GM18858 (cell line): ENCODE data around the gene SPATS2L.

Source experiments
- ATAC-seq: cut with Tn5 transposase; IDR thresholded peaks from one replicate; pipeline ENCODE4 v1.9.1; 2021; ENCODE audit not compliant: unreplicated experiment

The SPATS2L gene

DNA sequence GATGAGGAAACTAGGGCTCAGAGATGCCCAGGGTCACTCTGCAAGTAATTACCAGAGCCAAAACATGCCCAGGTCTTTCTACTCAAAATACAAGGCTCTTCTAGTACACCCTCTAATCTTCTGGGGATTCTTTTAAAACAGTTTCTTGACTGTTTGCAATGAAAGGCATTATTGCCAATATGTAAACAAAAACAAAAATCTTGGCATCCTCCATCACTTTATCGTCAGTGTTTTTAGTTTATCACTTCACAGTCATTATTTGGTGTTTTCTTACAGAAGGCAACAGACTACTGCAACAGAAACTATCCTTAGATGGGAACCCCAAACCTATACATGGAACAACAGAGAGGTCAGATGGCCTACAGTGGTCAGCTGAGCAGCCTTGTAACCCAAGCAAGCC is 132.4 kb downstream of the SPATS2L start:
- ATAC-seq: no peak

DNA sequence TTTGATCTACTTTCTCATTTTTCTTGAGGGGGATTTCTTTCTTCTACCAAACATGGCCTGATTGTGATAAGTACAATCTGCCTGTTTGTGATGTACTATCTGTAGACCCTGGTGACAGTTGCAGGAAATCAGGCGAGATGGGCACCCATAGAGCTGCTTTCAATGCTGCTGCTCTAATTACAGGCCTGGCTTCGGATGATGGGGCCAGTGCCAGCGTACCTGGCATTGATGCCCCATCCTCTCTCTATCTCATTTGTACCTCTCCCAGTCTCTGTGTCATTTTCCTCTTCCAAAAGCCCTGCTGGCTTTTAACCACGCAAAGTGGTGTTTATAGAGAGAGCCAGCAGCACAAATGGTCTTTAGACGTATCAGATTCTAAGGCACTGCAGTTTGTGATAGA is 133.5 kb downstream of the SPATS2L start:
- no peak for ATAC-seq

DNA sequence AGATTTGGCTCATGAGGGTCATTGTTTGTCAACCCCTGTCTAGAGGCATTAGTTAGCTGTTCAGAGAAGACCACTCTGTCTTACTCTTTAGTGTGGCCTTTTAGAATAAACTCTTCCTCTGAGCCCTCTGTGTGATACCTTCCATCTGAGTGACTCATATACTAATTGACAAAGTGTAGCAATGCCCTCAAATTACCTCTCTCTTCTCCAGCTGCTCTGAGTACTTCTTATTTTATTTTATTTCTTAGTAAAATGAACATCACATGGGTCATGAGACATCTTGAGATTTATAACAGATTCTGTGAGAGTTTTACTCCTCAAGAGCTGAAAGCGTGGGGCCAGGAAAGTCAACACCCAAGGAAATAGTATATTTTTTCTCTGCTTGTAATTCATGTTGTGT is 136.0 kb downstream of the SPATS2L start:
- no peak for ATAC-seq

DNA sequence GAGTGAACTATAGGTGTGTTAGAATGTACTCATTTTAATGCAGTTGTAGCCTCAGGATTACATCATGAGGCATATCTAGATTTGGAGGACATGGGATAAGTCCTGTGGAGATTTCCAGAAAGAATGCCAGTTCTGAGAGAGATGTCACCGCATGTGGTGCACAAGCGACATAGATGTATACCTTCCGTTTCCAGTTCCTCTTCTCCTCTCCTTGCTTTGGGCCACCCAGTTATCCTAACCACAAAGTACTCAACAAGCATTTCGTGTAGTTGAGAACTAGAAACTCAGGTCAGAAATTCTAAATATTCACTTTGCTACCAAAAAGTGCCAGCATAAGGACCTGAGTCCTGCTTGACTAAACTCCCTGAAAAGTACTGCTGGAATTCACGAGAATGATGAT is 136.9 kb downstream of the SPATS2L start:
- no peak for ATAC-seq

DNA sequence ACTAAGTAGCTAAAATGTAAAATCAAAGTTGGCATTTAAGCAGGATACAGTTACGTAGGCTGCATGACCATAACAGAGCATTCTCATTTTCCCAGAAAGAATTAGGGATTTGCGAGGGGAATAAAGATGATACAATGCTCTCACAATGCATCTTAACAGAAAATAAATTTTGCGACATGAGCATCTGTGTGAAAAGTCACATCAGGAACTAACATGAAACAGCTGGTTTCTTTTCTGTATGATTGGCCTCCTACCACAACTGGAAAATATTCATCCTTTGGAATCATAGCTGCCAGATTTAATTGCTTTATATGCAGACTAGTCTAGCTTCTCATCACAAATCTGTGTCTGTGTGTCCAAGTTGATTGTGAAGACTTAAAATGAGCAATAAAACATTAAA is 137.4 kb downstream of the SPATS2L start:
- no peak for ATAC-seq

DNA sequence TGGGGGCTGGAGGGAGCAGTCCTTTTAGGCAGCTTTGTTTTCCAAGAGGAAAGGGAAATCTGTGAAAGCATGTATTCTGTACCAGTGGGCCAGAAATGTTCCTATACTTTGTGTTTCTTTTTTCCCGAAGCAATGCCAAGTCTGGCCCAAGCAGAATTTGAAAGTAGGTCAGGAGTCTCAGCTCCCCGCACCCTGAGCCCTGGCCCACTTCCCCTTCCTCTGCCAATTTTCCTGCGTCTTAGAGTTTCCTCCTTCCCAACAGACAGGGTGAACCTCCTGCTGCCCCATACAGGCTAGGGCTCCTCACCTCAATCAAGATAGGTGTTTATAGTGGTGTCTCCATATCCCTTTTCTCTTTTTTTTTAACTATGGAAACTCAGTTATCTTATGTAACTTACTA is 138.0 kb downstream of the SPATS2L start:
- ATAC-seq: no peak

DNA sequence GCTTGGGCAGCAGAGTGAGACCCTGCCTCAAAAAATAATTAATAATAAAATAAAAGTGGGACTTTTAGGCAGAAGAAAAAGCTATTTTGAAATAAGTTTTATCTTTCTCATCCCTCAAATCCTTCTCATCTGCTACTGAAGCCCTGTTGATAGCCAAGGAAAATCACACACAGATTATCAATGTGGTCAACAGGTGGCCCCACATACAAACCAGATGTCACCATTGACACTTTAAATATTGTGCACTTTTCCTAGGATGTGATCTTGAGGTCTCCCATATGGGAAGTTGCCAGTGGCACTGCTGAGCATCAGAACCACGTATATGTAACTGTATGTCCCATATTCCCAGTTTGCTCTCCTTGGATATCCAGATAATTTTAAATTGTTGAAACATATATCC is 138.8 kb downstream of the SPATS2L start:
- ATAC-seq: no peak

DNA sequence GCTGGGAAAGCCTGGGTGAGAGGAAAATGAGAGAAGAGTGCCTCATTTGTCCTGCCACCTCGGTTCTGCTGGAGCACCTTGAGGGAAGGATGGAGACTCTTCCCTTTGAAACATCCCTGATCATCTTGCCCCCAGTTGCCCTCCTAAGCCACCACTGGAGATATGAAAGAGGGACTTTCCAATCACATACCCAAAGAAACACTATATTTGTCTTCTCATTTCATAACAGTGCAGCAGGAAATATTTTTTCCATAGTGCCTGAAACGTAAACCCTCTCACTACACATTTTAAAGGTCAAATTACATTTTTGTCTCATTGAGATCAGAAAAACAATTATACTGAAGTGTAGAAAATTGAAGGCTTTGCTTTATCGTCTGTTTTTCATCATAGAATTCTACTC is 140.1 kb downstream of the SPATS2L start:
- no peak for ATAC-seq

DNA sequence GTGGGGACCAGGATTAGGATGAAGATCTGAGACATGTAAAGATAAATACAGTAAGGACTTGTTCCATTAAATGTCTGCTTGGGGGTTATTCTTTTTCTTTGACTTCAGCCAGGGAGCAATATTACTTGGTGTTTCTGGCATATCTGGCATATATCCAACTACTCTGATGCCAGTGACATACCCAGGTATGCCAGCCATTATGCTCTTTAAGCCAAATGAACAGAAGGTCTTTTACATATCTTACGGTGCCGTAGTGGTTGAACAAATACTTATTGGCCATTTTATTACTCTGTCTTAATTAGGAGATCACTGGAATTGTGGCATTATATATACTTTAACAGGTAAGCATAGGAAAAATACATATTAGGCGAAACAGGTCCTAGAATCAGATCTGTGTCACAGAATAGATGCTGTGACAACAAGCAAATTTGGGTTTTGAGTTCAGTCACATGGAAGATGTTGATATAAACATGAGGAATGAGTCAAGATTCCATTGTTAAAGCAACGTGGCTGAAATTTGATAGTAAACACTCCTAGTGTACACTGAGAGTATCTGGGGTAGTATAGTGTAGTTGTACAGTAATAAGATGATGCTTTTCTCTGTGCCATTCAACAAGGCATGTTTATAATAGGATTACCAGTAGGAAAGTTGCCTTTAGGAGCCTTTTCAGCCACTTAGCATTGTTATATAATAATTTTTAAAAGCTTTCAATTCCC is 140.8 kb downstream of the SPATS2L start:
- ATAC-seq: no peak

DNA sequence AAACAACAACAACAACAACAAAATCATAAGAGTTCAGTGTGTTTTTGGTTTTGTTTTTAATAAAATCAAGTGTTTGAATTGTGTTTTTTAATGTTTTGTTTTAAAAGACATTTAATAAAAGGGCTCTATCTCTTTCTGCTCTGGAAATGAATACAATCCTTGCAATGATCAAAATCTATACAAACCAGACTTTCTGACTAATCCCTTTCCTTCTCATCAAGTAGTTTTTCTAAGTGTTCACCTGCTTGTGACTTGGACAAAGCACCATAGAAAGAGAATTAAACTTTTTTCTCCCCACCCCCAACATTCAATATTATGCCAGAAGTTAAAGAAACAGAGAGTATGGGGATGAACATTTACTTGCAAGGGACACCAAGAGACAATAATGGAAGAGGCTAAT is 142.0 kb downstream of the SPATS2L start:
- ATAC-seq: no peak

DNA sequence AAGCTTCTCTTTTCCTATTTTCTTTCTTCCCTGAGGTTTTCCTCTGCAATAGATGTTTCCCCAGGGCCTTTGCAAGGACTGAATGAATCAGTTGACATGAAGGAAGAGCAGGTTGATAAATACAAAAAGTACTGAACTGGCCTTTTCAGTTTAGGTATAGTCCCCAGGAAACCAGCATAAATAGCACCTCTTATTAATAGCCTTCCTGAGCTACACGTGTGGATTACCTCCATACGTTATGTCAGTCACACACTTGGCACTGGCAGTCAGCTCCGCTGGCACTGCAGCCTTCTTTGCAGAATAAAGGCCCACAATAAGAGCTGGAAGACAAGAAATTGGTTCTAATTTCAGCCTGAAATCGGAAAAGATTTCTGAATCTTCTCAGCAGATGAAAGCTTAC is 142.7 kb downstream of the SPATS2L start:
- no peak for ATAC-seq

DNA sequence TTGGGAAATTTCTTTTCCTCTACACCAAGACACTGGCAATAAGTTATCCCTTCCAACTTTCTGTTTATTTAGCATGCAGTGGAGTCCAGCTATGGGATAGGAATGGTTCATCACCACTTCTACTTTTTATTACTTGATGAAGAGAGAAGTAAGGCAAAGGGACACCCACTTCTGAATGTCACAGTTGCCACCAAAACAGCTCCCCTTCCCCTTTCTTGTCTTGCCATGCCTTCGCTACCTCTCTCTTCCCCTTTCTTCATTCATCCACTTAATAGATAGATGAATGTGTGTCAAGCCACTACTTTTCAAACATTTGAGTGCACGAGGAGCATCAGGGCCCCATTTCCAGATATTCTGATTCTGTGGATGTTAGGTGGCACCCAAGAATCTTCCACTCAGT is 143.8 kb downstream of the SPATS2L start:
- no peak for ATAC-seq

DNA sequence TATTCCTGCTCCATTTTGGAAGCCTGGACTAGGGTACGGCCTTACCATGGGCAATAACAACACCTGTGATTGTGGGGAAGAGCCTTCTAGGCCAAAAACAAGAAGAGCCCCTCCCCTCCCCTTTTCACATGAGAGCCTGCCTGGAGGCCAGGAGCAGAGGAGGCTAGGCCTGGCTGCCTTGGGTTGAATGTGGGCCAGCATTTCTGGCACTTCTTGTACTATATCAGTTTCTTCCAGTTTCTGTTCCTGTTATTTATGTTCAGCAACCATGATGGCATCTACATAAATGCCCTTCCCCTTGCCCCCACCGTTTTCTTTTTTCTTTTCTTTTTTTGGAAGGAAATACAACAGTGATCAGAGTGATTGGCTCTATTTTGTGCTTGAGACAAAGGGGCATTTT is 145.0 kb downstream of the SPATS2L start:
- ATAC-seq: peak; percentile 31

DNA sequence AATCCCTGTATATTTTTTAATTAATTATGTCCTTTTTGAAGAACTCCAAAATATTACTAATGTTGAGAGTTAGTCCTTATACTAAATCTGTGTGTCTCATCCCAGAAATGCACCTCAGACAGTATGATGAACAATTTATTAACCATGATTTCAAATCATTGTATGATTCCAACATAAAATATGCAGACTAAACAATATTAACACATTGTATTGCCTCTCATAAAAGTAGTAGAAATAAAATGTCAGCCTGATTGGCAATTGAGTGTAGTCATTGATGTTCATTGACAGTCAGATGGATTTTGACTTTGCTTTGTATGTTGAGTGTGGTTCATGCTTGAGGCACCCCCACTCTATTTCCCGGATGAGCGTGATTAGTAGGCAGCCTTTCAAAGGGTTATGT is 145.9 kb downstream of the SPATS2L start:
- ATAC-seq: no peak

DNA sequence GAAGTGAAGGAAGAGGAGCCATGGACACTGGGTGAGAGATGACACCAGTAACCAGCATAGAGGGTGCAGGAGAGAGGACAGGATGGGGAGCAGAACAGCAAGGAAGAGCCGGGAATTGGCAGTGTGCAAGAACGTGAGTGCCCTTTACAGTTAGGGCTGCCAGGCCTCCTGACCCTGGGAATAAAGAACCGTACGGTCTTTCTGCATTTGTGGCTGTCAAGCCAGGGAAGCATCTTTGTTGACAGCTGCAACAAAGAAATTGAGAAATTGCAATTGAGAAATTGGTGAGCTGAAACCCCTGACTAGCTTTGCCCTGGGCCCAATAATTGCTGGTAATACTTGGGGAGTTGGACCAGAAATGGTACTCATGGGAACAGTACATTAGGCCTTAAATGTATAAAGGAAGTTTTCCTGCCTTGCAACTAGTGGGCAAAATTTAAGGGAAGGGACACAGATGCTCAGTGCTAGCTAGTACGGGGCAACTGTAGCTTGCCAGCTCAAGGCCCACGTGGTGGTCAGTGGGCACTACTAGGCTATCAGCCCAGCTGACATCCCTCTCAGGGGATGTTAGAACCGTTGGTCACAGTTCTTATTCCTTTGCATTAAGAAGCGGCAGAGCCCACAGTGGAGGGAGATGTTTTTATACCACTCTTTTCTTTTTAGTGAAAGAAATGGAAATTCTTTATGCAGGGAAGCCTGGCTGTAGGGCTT is 146.8 kb downstream of the SPATS2L start:
- ATAC-seq: no peak

DNA sequence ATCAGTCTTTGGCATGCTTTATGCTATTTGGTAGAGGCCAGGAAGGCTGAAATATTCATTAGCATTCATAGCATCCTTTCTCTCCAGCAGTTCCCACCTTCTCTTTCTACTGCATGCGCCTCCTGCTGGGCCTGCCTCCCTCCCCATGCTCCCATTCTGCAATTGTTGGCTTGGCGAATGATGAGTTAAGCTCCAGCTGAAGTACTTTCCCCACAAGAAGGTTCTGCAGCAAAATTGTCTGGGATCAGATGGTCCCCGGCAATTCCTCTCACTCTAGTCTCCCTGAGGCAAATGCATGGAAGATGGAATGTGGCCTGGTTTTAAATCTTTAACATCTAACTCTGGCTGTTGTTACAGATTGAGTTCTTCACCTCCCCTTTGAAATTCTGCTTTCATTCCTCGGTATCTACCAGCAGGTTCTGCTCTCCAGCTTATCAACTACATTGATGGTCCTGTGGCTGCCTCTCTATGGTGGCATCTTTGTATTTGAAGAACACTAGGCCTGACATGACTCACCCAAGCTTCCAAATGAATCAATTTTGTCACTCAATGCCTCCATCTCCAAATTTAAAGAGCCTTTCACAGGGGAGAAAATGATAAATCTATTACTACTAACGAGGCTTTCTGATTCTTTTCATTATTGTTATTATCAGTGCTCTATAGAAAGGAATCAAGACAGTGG is 147.5 kb downstream of the SPATS2L start:
- no peak for ATAC-seq

DNA sequence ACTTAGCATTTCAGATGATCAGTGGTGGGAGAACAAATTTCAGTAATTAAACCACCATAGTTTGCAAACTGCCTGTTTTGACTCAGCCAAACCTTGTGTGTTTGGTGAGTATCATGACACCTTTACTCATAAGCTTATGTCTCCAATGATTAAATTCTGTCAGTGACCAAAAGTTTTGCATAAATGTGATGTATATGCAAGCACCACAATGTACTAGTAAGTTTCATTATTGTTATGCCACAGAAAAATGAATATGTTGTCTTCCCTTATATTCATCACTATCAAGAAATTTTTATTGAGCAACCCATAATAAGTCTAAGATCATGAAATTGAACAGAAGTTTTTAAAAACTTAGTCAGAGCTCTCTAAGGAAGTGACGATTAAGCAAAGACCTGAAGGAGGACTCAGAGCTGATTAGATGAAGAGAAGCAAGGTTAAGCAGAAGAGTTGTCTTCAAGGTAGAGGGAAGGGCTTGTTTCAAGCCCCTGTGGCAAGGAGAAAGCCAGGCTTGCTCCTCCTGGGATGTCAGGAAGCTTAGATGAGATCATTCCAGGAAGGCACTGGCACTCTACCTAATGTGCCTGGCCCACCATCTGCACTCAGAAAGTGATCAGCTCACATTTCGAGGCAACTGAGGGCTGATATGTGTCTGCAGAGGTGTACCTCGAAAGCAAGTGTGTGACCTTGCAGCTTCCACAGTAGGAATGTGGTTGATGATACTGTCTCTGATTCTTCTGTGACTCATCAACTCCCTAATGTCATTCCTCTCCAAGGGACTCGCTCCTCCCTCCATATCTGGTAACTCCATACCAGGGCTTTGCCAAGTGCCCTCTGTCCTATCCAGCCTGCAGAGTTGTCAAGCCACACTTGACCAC is 148.7 kb downstream of the SPATS2L start:
- peak; percentile 83 for ATAC-seq

DNA sequence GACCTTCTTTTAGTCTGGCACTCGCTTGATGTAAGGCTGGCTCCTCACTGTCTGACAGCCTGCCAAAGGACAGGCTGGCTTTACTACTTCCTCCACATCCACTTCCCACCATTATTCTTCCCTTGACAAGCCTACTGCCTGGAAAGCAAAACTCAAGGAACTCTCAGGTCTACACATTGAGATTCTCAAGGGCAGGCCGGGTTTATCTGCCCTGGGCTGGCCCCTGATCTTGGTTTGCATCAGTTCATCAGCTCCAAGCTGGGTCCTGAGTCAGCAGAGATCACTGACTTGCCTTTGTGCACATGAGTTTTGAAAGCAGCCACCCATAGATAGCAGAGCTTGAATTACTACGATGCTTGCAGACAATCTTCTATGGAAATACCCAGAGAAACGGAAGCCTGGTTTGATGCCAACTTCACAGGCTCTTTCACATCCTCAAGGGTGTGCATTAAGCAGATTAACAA is 149.5 kb downstream of the SPATS2L start:
- ATAC-seq: peak; percentile 50

DNA sequence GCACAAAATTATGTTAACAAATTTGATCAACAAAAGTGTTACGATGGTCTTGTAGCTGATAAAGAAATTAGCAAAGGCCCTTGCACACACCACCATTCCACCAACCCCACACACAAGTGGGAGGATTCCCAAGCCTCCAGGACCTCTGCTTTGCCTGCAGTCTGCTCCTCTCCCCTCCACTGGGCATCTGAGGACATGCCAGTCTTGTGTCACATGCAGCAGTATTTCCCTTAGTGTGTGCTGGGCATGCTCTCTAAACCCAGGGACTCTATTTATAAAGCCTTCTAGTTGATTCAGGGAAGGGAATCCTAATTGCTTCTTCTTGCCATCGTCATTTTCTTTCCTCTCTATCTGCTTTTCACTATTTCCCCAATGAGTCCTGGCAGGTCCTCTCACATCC is 150.1 kb downstream of the SPATS2L start:
- no peak for ATAC-seq

DNA sequence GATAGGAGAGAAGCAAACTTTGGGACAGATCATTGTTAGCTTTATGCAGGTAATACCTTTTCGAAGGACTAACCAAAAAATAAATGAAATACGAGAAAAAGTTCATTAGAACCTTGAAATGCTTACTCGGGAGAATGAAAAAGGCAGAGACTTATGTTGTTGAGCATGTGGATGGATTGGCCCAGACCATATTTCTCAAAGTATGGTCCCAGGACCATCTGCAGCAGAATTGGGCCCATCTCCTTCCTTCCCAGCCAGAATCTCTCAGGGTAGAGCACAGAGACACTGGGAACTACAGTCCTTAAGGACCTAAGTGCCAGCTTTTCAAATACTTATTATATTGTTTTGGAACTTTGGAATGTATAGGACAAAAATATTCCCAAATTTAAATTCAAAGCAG is 152.6 kb downstream of the SPATS2L start:
- ATAC-seq: no peak
